GM12875 (cell line): ENCODE measurements around the gene TMEM179B.

Source experiments
- H3K4me3 ChIP-seq: one replicate; pipeline ENCODE4 v1.5.1; 2011; ENCODE audit warnings: low read depth, low read length, control low read depth
- TF ChIP-seq, protein P1 (sequence below): IDR thresholded peaks from 2 replicates; pipeline ENCODE4 v1.5.1; 2011; ENCODE audit warnings: low read depth, mild to moderate bottlenecking, control low read depth, inconsistent platforms, low read length, moderate library complexity, borderline replicate concordance; ENCODE audit not compliant: insufficient read depth

The TMEM179B gene

GRCh38 chr11:62830904-62831519, 43.8 kb downstream of the TMEM179B start:
- TF ChIP-seq, protein P1, sequence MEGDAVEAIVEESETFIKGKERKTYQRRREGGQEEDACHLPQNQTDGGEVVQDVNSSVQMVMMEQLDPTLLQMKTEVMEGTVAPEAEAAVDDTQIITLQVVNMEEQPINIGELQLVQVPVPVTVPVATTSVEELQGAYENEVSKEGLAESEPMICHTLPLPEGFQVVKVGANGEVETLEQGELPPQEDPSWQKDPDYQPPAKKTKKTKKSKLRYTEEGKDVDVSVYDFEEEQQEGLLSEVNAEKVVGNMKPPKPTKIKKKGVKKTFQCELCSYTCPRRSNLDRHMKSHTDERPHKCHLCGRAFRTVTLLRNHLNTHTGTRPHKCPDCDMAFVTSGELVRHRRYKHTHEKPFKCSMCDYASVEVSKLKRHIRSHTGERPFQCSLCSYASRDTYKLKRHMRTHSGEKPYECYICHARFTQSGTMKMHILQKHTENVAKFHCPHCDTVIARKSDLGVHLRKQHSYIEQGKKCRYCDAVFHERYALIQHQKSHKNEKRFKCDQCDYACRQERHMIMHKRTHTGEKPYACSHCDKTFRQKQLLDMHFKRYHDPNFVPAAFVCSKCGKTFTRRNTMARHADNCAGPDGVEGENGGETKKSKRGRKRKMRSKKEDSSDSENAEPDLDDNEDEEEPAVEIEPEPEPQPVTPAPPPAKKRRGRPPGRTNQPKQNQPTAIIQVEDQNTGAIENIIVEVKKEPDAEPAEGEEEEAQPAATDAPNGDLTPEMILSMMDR: no peak
- H3K4me3 ChIP-seq: peak overlapping the region; percentile 68

- H3K4me3 ChIP-seq: peak within 1 kb of the TSS; percentile 68
- TF ChIP-seq, protein P1: no peak
Observed at GRCh38 chr11:62831520-62832335, 44.5 kb downstream of the TMEM179B start, which contains the start of gene STX5. Gene STX5 (minus strand): TSS chr11:62832051. CDS start chr11:62831243, 808 bp downstream.

- H3K4me3 ChIP-seq: peak within 1 kb of the TSS; percentile 68
- TF ChIP-seq, protein P1: no peak
Observed at GRCh38 chr11:62832336-62833234, 45.4 kb downstream of the TMEM179B start, which contains the start of gene TEX54. Gene TEX54 (minus strand): TSS chr11:62832841.

GRCh38 chr11:62835336-62835735, 48.1 kb downstream of the TMEM179B start:
- no peak overlapping the region for H3K4me3 ChIP-seq
- TF ChIP-seq, protein P1: no peak

DNA sequence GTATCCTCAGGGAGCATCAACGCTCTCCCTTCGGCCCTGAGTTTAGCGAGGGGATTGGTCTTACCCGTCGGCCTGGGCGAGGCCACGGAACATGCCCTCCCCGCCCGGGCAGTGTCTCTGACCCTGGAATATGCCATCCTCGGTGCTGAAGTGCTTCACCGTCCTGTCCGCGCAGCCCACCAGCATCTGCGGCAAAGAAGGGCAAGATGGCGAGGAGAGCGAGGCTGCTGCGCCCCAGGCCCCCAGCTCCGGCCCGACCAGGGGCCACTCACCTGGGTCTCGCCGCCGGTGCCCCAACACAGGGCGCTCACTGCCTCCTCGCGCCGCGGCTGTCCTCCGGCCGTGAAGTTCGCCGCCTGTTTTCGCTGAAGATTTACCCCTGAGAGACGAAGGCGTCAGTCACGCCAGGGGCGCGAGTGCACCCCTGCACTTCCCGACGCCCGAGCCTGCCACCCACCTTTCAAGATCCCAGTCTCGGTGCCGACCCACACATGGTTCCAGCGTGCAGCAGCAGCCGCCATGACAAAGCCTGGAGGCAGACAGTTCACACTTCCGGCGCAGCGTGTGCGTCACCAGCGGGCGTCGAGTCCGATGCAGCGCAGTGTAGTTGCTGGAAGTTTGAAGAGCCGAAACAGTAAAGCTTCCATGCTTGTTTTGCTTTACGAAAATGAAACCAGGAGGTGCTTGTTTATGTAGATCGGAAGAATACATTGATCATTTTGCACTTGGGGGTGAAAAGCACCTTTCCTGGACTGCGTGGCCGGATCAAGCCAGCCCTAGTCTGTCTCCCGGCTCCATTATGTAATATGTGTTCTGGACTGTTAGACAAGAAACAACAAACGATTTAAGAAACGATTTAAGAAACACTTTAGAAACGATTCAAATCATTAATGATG, 52.1 kb downstream of the TMEM179B start, which contains the start of gene WDR74:
TSS of gene WDR74 (minus strand) at position 541 of the 896 bp plus-strand sequence. CDS start at position 521, 20 bp downstream.
- H3K4me3 ChIP-seq: peak within 1 kb of the TSS; percentile 77
- TF ChIP-seq, protein P1: no peak
